SK-N-SH treated with all-trans-retinoic acid at 6 μM for 48 hours (cell line): ENCODE data around the gene ANAPC5.

Experiments
- ATAC-seq: fragments of 200-7000 bp; cut with Tn5 transposase; 3 replicates; pipeline ENCODE4 v1.9.1; 2020; ENCODE audit warnings: mild to moderate bottlenecking, moderate library complexity
- BACH2 ChIP-seq: fragments of 250-450 bp; sonication (Bioruptor Pico); IDR thresholded peaks from 2 replicates; pipeline ENCODE4 v1.9.0; 2021; ENCODE audit warnings: mild to moderate bottlenecking, borderline replicate concordance
- CREB5 ChIP-seq: fragments of 250-450 bp; sonication (Bioruptor Pico); IDR thresholded peaks from 2 replicates; pipeline ENCODE4 v1.5.1; 2020; ENCODE audit warnings: low read depth, mild to moderate bottlenecking, moderate library complexity
- CSDC2 ChIP-seq: fragments of 250-450 bp; sonication (Bioruptor Pico); IDR thresholded peaks from 2 replicates; pipeline ENCODE4 v1.5.0; 2020; ENCODE audit warnings: mild to moderate bottlenecking, moderate library complexity
- CSRNP3 ChIP-seq: fragments of 250-450 bp; sonication (Bioruptor Pico); IDR thresholded peaks from 2 replicates; pipeline ENCODE4 v1.5.1; 2021; ENCODE audit warnings: mild to moderate bottlenecking, moderate library complexity
- ISL1 ChIP-seq: fragments of 250-450 bp; sonication (Bioruptor Pico); IDR thresholded peaks from 2 replicates; pipeline ENCODE4 v2.1.2; 2022; ENCODE audit warnings: mild to moderate bottlenecking, moderate library complexity
- OSR1 ChIP-seq: fragments of 250-450 bp; sonication (Bioruptor Pico); IDR thresholded peaks from 2 replicates; pipeline ENCODE4 v1.8.0; 2022; ENCODE audit warnings: moderate library complexity, mild to moderate bottlenecking, inconsistent platforms
- POU6F1 ChIP-seq: fragments of 250-450 bp; sonication (Bioruptor Pico); IDR thresholded peaks from 2 replicates; pipeline ENCODE4 v1.8.0; 2021; ENCODE audit warnings: low read depth, mild to moderate bottlenecking, moderate library complexity, borderline replicate concordance
- TSHZ2 ChIP-seq: fragments of 250-450 bp; sonication (Bioruptor Pico); IDR thresholded peaks from 2 replicates; pipeline ENCODE4 v1.5.0; 2020; ENCODE audit warnings: mild to moderate bottlenecking, moderate library complexity
- ZC3H10 ChIP-seq: fragments of 250-450 bp; sonication (Bioruptor Pico); IDR thresholded peaks from 2 replicates; pipeline ENCODE4 v1.5.1; 2021; ENCODE audit warnings: mild to moderate bottlenecking, moderate library complexity
- ZFP3 ChIP-seq: fragments of 250-450 bp; sonication (Bioruptor Pico); IDR thresholded peaks from 2 replicates; pipeline ENCODE4 v1.5.0; 2020; ENCODE audit warnings: mild to moderate bottlenecking, moderate library complexity
- ZNF565 ChIP-seq: fragments of 450-650 bp; formaldehyde crosslinking; conservative IDR thresholded peaks from 2 replicates; pipeline ENCODE4 v1.5.0; 2020; ENCODE audit warnings: low read depth, mild to moderate bottlenecking, moderate library complexity
- ZNF70 ChIP-seq: fragments of 450-650 bp; formaldehyde crosslinking; IDR thresholded peaks from 2 replicates; pipeline ENCODE4 v1.5.0; 2020; ENCODE audit warnings: mild to moderate bottlenecking, moderate library complexity

Gene ANAPC5

GRCh38 chr12:121295116-121295745, 57.0 kb downstream of the ANAPC5 start (continued):
- TF ChIP-seq POU6F1 (CRISPR knock-in tag): no peak
- no peak for TF ChIP-seq TSHZ2 (CRISPR knock-in tag)
- TF ChIP-seq OSR1 (CRISPR knock-in tag): no peak
- no peak for TF ChIP-seq CSDC2 (CRISPR knock-in tag)

GRCh38 chr12:121294151-121294889, 57.9 kb downstream of the ANAPC5 start:
- TF ChIP-seq ZNF70 (CRISPR knock-in tag) (no peak), CSRNP3 (no peak), ZFP3 (no peak), POU6F1 (CRISPR knock-in tag) (no peak)
- no peak for ATAC-seq

GRCh38 chr12:121293603-121294002, 58.6 kb downstream of the ANAPC5 start:
- TF ChIP-seq ZNF565 (CRISPR knock-in tag): no peak
- TF ChIP-seq POU6F1 (CRISPR knock-in tag): no peak
- TF ChIP-seq BACH2 (CRISPR knock-in tag): no peak
- TF ChIP-seq ZFP3: no peak
- TF ChIP-seq CREB5 (CRISPR knock-in tag): no peak
- no peak for TF ChIP-seq ISL1
- no peak for TF ChIP-seq TSHZ2 (CRISPR knock-in tag)
- TF ChIP-seq ZC3H10 (CRISPR knock-in tag): no peak
- ATAC-seq: no peak
